Body of pancreas (tissue), 4 donors: Measurements from ENCODE around the gene PPP1R12A.

Source experiments
- CTCF ChIP-seq, 7 experiments: fragments of 450-650 bp in 4 of 7; fragments of 200-600 bp in 3 of 7; sonication (generic) in 3 of 7; IDR thresholded peaks; one replicate each; pipeline ENCODE4 v1.5.1; 2016 to 2019; ENCODE audit warnings: antibody characterized with exemption in 7 of 7
- POLR2A ChIP-seq, 3 donors: fragments of 450-650 bp; IDR thresholded peaks; one replicate each; pipeline ENCODE4 v1.6.1; 2016; ENCODE audit warnings: antibody characterized with exemption in 3 of 3, mild to moderate bottlenecking in 2 of 3

GRCh38 chr12:79775355-79776027, 159.4 kb downstream of the PPP1R12A start:
- no peak for TF ChIP-seq CTCF (IDR thresholded peaks at IDR 0.05)
- no peak for TF ChIP-seq POLR2A (IDR thresholded peaks at IDR 0.05)
